NB4 (cell line): ENCODE results near the gene TXNDC8.

ENCODE experiments used
- CTCF ChIP-seq: IDR thresholded peaks from one replicate; pipeline ENCODE4 v1.5.1; 2012; ENCODE audit warnings: low read depth, low read length
- MAX ChIP-seq: IDR thresholded peaks from 2 replicates; pipeline ENCODE4 v1.6.1; 2011; ENCODE audit warnings: low read depth, low read length
- MYC ChIP-seq: IDR thresholded peaks from 2 replicates; pipeline ENCODE4 v1.6.1; 2011; ENCODE audit warnings: low read depth, low read length
- POLR2A ChIP-seq: IDR thresholded peaks from 2 replicates; pipeline ENCODE4 v1.6.1; 2011; ENCODE audit warnings: mild to moderate bottlenecking; ENCODE audit not compliant: insufficient read length; ENCODE audit errors: extremely low read depth

DNA sequence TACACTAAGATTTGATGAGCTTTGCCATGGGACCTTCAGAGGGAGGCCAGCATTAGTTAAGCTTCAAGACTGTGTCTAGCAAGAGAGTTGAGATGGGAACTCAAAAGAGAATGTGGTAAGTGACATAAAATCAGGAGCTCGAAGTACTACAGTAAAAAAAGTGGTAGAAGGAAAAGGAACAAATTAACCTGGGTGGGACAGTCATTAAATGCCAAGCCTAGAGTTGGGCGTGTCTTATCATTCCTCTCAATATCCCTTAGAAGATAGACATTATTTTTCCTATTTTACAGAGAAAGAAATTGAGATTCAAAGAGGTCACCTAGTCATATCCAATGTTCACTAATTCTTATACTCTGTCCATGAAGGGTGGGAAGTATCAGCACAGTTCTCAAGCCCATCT is 78.1 kb downstream of the TXNDC8 start:
- TF ChIP-seq CTCF (no peak), POLR2A (no peak), MAX (no peak), MYC (no peak)
